Measurements from ENCODE around the gene SNX25.

The SNX25 gene

DNA sequence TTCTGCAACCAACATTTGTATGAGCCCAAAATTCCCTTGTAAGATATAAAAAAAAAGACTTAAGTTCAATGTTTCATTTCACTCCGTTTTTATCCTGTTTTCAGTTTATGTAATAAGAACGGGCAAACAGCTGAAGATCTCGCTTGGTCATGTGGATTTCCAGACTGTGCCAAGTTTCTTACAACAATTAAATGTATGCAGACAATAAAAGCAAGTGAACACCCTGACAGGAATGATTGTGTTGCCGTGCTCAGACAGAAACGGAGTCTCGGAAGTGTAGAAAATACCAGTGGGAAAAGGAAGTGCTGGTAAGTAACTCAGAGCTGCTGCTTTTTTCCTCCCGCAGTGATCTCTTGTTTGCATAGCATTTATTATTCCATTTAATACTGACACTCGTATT is 190.1 kb downstream of the SNX25 start:
- H3K4me3 ChIP-seq (ENCODE audit: low read length) = no peak overlapping the region
- peak; percentile 22 for DNase-seq (ENCODE audit: low read depth)
- TF ChIP-seq, protein P1, sequence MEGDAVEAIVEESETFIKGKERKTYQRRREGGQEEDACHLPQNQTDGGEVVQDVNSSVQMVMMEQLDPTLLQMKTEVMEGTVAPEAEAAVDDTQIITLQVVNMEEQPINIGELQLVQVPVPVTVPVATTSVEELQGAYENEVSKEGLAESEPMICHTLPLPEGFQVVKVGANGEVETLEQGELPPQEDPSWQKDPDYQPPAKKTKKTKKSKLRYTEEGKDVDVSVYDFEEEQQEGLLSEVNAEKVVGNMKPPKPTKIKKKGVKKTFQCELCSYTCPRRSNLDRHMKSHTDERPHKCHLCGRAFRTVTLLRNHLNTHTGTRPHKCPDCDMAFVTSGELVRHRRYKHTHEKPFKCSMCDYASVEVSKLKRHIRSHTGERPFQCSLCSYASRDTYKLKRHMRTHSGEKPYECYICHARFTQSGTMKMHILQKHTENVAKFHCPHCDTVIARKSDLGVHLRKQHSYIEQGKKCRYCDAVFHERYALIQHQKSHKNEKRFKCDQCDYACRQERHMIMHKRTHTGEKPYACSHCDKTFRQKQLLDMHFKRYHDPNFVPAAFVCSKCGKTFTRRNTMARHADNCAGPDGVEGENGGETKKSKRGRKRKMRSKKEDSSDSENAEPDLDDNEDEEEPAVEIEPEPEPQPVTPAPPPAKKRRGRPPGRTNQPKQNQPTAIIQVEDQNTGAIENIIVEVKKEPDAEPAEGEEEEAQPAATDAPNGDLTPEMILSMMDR (IDR thresholded peaks at IDR 0.05; ENCODE audit: insufficient read depth, low read depth, low read length, missing control alignments) = no peak

DNA sequence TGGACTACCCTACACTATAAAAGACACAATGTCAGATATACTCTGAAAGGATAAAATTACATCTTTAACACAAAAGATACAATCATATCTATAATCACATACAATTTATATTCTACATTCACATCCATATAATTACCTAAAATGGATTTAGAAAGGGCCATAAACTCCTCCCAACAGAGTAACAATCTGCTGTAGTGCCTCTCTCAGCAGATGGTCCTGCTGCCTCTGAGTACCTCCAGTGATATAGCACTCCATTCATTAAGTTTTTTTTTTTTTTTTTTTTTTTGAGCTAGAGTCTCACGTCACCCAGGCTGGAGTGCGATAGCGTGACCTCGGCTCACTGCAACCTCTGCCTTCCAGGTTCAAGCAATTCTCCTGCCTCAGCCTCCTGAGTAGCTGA is 194.6 kb downstream of the SNX25 start:
- TF ChIP-seq, protein P1 (IDR thresholded peaks at IDR 0.05; ENCODE audit: insufficient read depth, low read depth, low read length, missing control alignments) = no peak
- DNase-seq (ENCODE audit: low read depth) = no peak
- H3K4me3 ChIP-seq (ENCODE audit: low read length) = no peak overlapping the region

DNA sequence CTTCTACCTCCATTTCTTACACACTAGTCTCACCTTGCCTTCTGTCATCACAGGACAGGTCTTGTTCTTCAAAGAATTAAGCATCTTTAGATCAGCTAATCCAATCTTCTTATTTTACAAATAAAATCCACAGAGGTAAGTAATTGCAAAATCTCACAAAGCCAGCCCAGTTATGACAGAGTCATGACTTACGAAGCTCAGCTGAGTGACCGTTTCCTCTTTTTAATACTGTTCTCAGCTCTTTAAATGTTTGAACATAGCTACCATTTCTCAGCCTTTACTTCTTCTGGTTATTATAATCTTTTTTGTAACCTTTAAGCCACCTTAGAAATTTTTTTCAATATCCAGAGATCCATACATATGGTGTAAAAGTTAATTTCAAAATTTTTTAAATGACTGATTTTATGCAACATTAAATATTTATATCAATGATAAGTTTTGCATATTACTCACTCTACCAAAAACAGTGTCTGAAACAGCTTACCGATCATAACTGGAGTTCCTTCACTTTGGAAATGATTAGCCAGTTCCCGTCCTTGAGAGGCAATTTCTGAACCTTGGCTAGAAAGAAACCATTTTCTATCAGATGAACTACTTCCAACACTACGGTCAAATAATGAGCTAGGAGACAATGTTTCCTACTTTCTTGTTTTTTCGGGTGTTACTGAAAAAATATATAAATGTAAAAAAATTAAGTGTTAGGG is 196.1 kb downstream of the SNX25 start:
- DNase-seq (ENCODE audit: low read depth) = no peak
- H3K4me3 ChIP-seq (ENCODE audit: low read length) = no peak overlapping the region
- TF ChIP-seq, protein P1 (IDR thresholded peaks at IDR 0.05; ENCODE audit: insufficient read depth, low read depth, low read length, missing control alignments) = no peak

DNA sequence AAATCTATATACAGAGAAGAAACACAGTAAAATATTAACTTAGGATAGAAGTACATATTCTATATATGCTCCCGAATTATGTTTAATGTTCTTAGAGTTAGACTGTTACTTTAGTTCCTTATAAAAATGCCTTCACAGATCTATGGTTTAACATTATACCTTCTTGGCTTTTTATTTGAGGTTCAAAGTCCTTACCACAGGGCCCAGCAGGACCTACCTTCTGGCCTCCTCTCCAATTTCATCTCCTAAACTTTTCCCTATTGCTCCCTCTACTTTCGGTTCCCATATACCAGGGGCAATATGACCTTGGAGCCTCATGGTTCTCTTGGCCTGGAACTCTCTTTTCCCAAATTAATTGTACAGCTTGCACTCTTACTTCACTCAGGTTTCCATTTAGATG is 199.0 kb downstream of the SNX25 start:
- H3K4me3 ChIP-seq (ENCODE audit: low read length) = no peak overlapping the region
- TF ChIP-seq, protein P1 (IDR thresholded peaks at IDR 0.05; ENCODE audit: insufficient read depth, low read depth, low read length, missing control alignments) = no peak
- DNase-seq (ENCODE audit: low read depth) = no peak

DNA sequence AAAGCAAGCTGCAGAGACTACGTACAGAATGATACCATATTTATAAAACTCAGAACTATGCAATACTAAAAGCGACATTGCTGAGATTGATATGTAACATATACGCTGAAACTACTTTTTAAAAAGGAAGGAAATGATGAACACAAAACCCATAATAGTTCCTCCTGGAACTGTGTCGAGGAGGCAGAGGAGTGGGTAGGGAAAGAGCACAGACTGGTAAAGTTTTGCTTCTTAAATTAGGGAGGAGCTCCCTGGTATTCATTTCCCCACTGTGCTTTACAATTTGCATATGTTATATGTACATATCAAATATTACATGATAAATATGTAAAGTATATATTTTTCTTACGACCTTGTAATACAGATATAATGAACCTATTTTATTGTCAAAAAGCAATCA is 202.5 kb downstream of the SNX25 start:
- H3K4me3 ChIP-seq (ENCODE audit: low read length) = no peak overlapping the region
- DNase-seq (ENCODE audit: low read depth) = no peak
- TF ChIP-seq, protein P1 (IDR thresholded peaks at IDR 0.05; ENCODE audit: insufficient read depth, low read depth, low read length, missing control alignments) = no peak

DNA sequence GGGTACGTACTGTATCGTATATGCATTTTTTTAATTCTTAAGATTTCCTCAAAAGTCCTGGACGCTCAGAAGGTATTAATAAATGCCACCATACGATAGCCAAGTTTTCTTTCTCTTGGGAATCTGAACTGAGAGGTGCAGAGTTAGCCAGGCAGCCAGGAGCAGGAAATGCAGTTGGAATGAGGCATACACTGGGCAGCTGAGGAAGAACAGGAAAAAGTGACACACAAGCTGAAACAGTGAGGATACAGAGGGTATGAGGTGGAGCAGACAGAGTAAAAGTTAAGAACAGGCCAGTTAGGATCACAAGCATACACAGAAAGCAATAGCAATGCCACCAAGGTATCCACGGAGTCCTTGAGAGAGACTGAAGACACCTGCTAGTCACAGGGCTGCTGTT is 203.0 kb downstream of the SNX25 start:
- DNase-seq (ENCODE audit: low read depth) = no peak
- no peak overlapping the region for H3K4me3 ChIP-seq (ENCODE audit: low read length)
- TF ChIP-seq, protein P1 (IDR thresholded peaks at IDR 0.05; ENCODE audit: insufficient read depth, low read depth, low read length, missing control alignments) = no peak

Measured in epithelial cell of esophagus (primary cell).